ENCODE results near the gene AURKA.

- TF ChIP-seq CTCF (IDR thresholded peaks at IDR 0.05 in 4 of 5, conservative IDR thresholded peaks at IDR 0.05 in 1 of 5) = no peak
- no peak for TF ChIP-seq POLR2A (IDR thresholded peaks at IDR 0.05)
Measured at GRCh38 chr20:56439771-56440291, 47.8 kb upstream of the AURKA start.

All from gastrocnemius medialis (tissue), 4 donors.